Measurements from ENCODE around the gene ARSB.

GRCh38 chr5:78804995-78805394 lies 180.1 kb downstream of the ARSB start:
- no peak for TF ChIP-seq EZH2 (IDR thresholded peaks at IDR 0.05; ENCODE audit: insufficient read depth, poor library complexity, severe bottlenecking)
- TF ChIP-seq EZH2phosphoT487 (IDR thresholded peaks at IDR 0.05; ENCODE audit: insufficient read depth, low read depth), result no peak
